BJ (cell line): ENCODE data around the gene USP22. TPM values are rescaled to one million over a fixed set of nuclear protein-coding genes. Genes with fewer than 3 reads are reported as not detected.
"Not testable (repeated sequence)": the region's sequence is repeated elsewhere in the genome, so short reads cannot be mapped to it uniquely, and the experiment has no call there.

Experiments used
- CTCF ChIA-PET: fragments of 350-600 bp; formaldehyde crosslinking; extraction: SDS; loops from one replicate; lab custom pipeline; 2021; ENCODE audit warnings: antibody characterized with exemption, inconsistent platforms; lab: Yijun Ruan, JAX
- POLR2A ChIA-PET: fragments of 300-600 bp; sonication (Branson Sonifier 250); formaldehyde crosslinking; extraction: SDS; loops from one replicate; lab custom pipeline; 2021; ENCODE audit warnings: antibody characterized with exemption; lab: Charles Lee
- DNase-seq: peaks from one replicate; pipeline ENCODE4 v3.0.0-alpha.2; 2011; ENCODE audit warnings: low read depth
- H3K27me3 ChIP-seq: 2 replicates; pipeline ENCODE4 v1.6.0; 2011; ENCODE audit warnings: low read length; ENCODE audit not compliant: control insufficient read depth, insufficient read depth
- H3K36me3 ChIP-seq: 2 replicates; pipeline ENCODE4 v1.5.1; 2011; ENCODE audit warnings: low read length; ENCODE audit not compliant: control insufficient read depth, insufficient read depth
- H3K4me3 ChIP-seq: 2 replicates; pipeline ENCODE4 v1.5.1; 2011; ENCODE audit warnings: low read depth, mild to moderate bottlenecking, control low read depth, low read length
- CTCF ChIP-seq: IDR thresholded peaks from 2 replicates; pipeline ENCODE4 v1.5.1; 2011; ENCODE audit warnings: low read depth, mild to moderate bottlenecking, control low read depth, inconsistent platforms, low read length, moderate library complexity; ENCODE audit not compliant: insufficient read depth
- polyA plus RNA-seq: library from polyadenylated mRNA; depleted of rRNA; stranded (reverse); fragments of >200 nt; gene quantifications from 2 replicates; pipeline ENCODE4 v1.2.3, GENCODE V29; 2011

USP22 gene
- polyA plus RNA-seq, 1 experiment = 212 TPM

- H3K36me3 ChIP-seq = no peaks in the 10 kb centered on the region
- TF ChIP-seq CTCF = no peak
- no peak overlapping the region for H3K4me3 ChIP-seq
- CTCF ChIA-PET = no interaction called here
- no peak for DNase-seq
- POLR2A ChIA-PET = no interaction called here
- H3K27me3 ChIP-seq = no peaks in the 10 kb centered on the region
These were observed 42.9 kb upstream of the USP22 start for GRCh38 chr17:21085707-21086106.

- DNase-seq, H3K36me3 ChIP-seq, POLR2A ChIA-PET, H3K4me3 ChIP-seq, H3K27me3 ChIP-seq: not testable (repeated sequence)
- CTCF ChIA-PET = interaction anchor here (1.1 kb wide), 1 partner anchor 21 kb away, joined by 5 read pairs; no protein-coding TSS in a partner anchor
These were observed 42.5 kb upstream of the USP22 start for GRCh38 chr17:21085280-21085679.

GRCh38 chr17:21082001-21082436, 39.2 kb upstream of the USP22 start:
- DNase-seq = no peak
- ChIA-PET POLR2A (no interaction called here), CTCF (no interaction called here)
- H3K27me3 ChIP-seq = 0 out of 2 replicates have a peak, but pooled peaks cover 2% of the 10 kb centered on the region
- no peak for TF ChIP-seq CTCF
- H3K36me3 ChIP-seq = no peaks in the 10 kb centered on the region
- H3K4me3 ChIP-seq = no peak overlapping the region

GRCh38 chr17:21079196-21079595, 36.4 kb upstream of the USP22 start:
- Histone ChIP-seq H3K36me3 (no peaks in the 10 kb centered on the region), H3K27me3 (0 out of 2 replicates have a peak, but pooled peaks cover 2% of the 10 kb centered on the region), H3K4me3 (no peak overlapping the region)
- no peak for DNase-seq
- POLR2A ChIA-PET = no interaction called here
- CTCF ChIA-PET = interaction anchor here (0.6 to 1.2 kb wide), 2 partner anchors 33 to 36 kb away, joined by 3 read pairs; partner anchors contain the start of gene USP22
- no peak for TF ChIP-seq CTCF

- Histone ChIP-seq H3K36me3 (no peaks in the 10 kb centered on the region), H3K4me3 (no peak overlapping the region), H3K27me3 (0 out of 2 replicates have a peak, but pooled peaks cover 2% of the 10 kb centered on the region)
- ChIA-PET POLR2A (no interaction called here), CTCF (interaction anchor here (0.6 to 1.4 kb wide), 2 partner anchors 37 to 41 kb away, joined by 3 to 5 read pairs; no protein-coding TSS in a partner anchor)
- TF ChIP-seq CTCF = no peak
- DNase-seq = no peak
These were observed 35.4 kb upstream of the USP22 start for GRCh38 chr17:21078016-21078780.
